HEK293 (cell line): ENCODE results near the gene SRCIN1.

Experiments used
- CTCF ChIA-PET: fragments of 350-600 bp; formaldehyde crosslinking; extraction: SDS; loops from one replicate; lab custom pipeline; 2021; ENCODE audit warnings: antibody characterized with exemption; lab: Yijun Ruan, JAX
- POLR2A ChIA-PET: fragments of 300-600 bp; formaldehyde crosslinking; extraction: SDS; loops from one replicate; lab custom pipeline; 2020; ENCODE audit warnings: antibody characterized with exemption, inconsistent platforms; lab: Yijun Ruan, JAX
- H3K27ac ChIP-seq: fragments of 200-500 bp; sonication (Bioruptor generic); 2 replicates; pipeline ENCODE4 v1.5.1; 2014; ENCODE audit warnings: low read depth, low read length, control low read depth, inconsistent platforms; ENCODE audit errors: extremely low read depth
- H3K36me3 ChIP-seq, 2 experiments: fragments of 200-500 bp in 1 of 2; sonication (Bioruptor generic) in 1 of 2; 1 replicate in 1 of 2; 2 replicates in 1 of 2; pipeline ENCODE4 v1.5.1; 2014 to 2017; ENCODE audit warnings: inconsistent platforms in 2 of 2, low read length in 2 of 2; ENCODE audit not compliant: control insufficient read depth in 2 of 2, insufficient read depth in 1 of 2
- H3K4me1 ChIP-seq: fragments of 200-500 bp; sonication (Bioruptor generic); 2 replicates; pipeline ENCODE4 v1.5.1; 2014; ENCODE audit warnings: mild to moderate bottlenecking, low read length, inconsistent platforms; ENCODE audit not compliant: control insufficient read depth, insufficient read depth
- H3K4me3 ChIP-seq: 2 replicates; pipeline ENCODE4 v1.5.1; 2011; ENCODE audit warnings: low read depth, mild to moderate bottlenecking, control low read depth, low read length, moderate library complexity
- H3K9me3 ChIP-seq: fragments of 200-500 bp; sonication (Bioruptor generic); 2 replicates; pipeline ENCODE4 v1.5.1; 2014; ENCODE audit warnings: low read depth, low read length, inconsistent platforms; ENCODE audit not compliant: control insufficient read depth, insufficient read depth
- IKZF3 ChIP-seq: fragments of 450-650 bp; IDR thresholded peaks from 2 replicates; pipeline ENCODE4 v1.5.0; 2018; ENCODE audit warnings: missing biosample characterization, mild to moderate bottlenecking, missing genetic modification characterization, moderate library complexity
- KLF16 ChIP-seq: fragments of 450-650 bp; formaldehyde crosslinking; IDR thresholded peaks from 2 replicates; pipeline ENCODE4 v1.5.1; 2017; ENCODE audit warnings: missing biosample characterization, missing genetic modification characterization
- RBAK ChIP-seq: fragments of 450-650 bp; formaldehyde crosslinking; IDR thresholded peaks from 2 replicates; pipeline ENCODE4 v1.5.1; 2016; ENCODE audit warnings: missing biosample characterization, missing genetic modification characterization
- SP2 ChIP-seq: fragments of 450-650 bp; formaldehyde crosslinking; IDR thresholded peaks from 2 replicates; pipeline ENCODE4 v1.5.1; 2016; ENCODE audit warnings: missing biosample characterization, missing genetic modification characterization
- ZNF112 ChIP-seq: fragments of 450-650 bp; formaldehyde crosslinking; IDR thresholded peaks from 2 replicates; pipeline ENCODE4 v1.5.0; 2017; ENCODE audit warnings: missing biosample characterization, missing genetic modification characterization
- ZNF184 ChIP-seq: fragments of 450-650 bp; IDR thresholded peaks from 2 replicates; pipeline ENCODE4 v1.5.1; 2018; ENCODE audit warnings: missing biosample characterization, mild to moderate bottlenecking, missing genetic modification characterization
- ZNF214 ChIP-seq: fragments of 450-650 bp; formaldehyde crosslinking; IDR thresholded peaks from 2 replicates; pipeline ENCODE4 v1.5.1; 2017; ENCODE audit warnings: missing biosample characterization, mild to moderate bottlenecking, missing genetic modification characterization, borderline replicate concordance
- ZNF391 ChIP-seq: fragments of 450-650 bp; formaldehyde crosslinking; IDR thresholded peaks from 2 replicates; pipeline ENCODE4 v1.5.1; 2016; ENCODE audit warnings: low read depth, missing biosample characterization, missing genetic modification characterization, borderline replicate concordance
- ZNF600 ChIP-seq: fragments of 450-650 bp; formaldehyde crosslinking; IDR thresholded peaks from 2 replicates; pipeline ENCODE4 v1.5.1; 2016; ENCODE audit warnings: missing biosample characterization, missing genetic modification characterization
- ZNF776 ChIP-seq: fragments of 450-650 bp; formaldehyde crosslinking; IDR thresholded peaks from 2 replicates; pipeline ENCODE4 v1.5.0; 2017; ENCODE audit warnings: missing biosample characterization, missing genetic modification characterization, borderline replicate concordance
- ZXDB ChIP-seq: fragments of 450-650 bp; formaldehyde crosslinking; IDR thresholded peaks from 2 replicates; pipeline ENCODE4 v1.5.1; 2016; ENCODE audit warnings: missing biosample characterization, missing genetic modification characterization
- TF ChIP-seq, protein P1 (sequence below): fragments of 450-650 bp; formaldehyde crosslinking; IDR thresholded peaks from 2 replicates; pipeline ENCODE4 v1.5.1; 2016; ENCODE audit warnings: missing biosample characterization, missing genetic modification characterization
- TF ChIP-seq, protein P2 (sequence below): fragments of 450-650 bp; formaldehyde crosslinking; IDR thresholded peaks from 2 replicates; pipeline ENCODE4 v1.5.1; 2016; ENCODE audit warnings: missing biosample characterization, missing genetic modification characterization
- TF ChIP-seq, protein P3 (sequence below): fragments of 450-650 bp; formaldehyde crosslinking; IDR thresholded peaks from 2 replicates; pipeline ENCODE4 v1.5.1; 2017; ENCODE audit warnings: missing biosample characterization, missing genetic modification characterization

Gene SRCIN1

DNA sequence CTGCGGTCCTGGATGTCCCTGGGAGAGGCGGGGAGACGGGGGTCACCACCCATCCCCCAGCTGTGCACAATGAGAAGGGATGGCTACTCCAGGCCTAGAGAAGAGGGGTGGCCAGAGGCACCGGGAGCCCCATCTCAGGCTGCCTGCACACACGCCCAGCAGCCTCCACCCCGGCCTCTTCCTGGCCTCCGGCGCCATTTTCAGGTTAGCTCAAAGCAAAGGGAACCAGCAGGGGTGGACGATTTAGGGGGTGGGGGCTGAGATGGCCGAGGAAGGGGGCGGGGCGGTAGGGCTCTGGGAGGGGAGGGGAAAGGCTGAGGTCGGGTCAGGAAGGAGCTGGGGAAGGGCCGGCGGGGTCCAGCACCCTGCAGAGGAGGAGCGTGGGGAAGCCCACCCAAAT lies 42.8 kb downstream of the SRCIN1 start:
- Histone ChIP-seq H3K4me1 (peaks cover 11% of the 10 kb centered on the region), H3K36me3 (peaks cover 0 to 7% of the 10 kb centered on the region in 2 experiments; a peak in 1 of 3 replicates), H3K4me3 (no peak overlapping the region), H3K27ac (no peak overlapping the region), H3K9me3 (no peaks in the 10 kb centered on the region)
- POLR2A ChIA-PET = interaction anchor here (0.8 kb wide), 1 partner anchor 100 kb away, joined by 3 read pairs; no protein-coding TSS in a partner anchor
- TF ChIP-seq, protein P1, sequence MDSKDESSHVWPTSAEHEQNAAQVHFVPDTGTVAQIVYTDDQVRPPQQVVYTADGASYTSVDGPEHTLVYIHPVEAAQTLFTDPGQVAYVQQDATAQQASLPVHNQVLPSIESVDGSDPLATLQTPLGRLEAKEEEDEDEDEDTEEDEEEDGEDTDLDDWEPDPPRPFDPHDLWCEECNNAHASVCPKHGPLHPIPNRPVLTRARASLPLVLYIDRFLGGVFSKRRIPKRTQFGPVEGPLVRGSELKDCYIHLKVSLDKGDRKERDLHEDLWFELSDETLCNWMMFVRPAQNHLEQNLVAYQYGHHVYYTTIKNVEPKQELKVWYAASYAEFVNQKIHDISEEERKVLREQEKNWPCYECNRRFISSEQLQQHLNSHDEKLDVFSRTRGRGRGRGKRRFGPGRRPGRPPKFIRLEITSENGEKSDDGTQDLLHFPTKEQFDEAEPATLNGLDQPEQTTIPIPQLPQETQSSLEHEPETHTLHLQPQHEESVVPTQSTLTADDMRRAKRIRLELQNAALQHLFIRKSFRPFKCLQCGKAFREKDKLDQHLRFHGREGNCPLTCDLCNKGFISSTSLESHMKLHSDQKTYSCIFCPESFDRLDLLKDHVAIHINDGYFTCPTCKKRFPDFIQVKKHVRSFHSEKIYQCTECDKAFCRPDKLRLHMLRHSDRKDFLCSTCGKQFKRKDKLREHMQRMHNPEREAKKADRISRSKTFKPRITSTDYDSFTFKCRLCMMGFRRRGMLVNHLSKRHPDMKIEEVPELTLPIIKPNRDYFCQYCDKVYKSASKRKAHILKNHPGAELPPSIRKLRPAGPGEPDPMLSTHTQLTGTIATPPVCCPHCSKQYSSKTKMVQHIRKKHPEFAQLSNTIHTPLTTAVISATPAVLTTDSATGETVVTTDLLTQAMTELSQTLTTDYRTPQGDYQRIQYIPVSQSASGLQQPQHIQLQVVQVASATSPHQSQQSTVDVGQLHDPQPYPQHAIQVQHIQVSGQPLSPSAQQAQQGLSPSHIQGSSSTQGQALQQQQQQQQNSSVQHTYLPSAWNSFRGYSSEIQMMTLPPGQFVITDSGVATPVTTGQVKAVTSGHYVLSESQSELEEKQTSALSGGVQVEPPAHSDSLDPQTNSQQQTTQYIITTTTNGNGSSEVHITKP (tag by site-specific recombination) = no peak
- no peak for TF ChIP-seq ZNF776 (tag by site-specific recombination)
- CTCF ChIA-PET = interaction anchor here (0.6 to 1.2 kb wide), 4 partner anchors 17 to 168 kb away, joined by 3 read pairs; no protein-coding TSS in a partner anchor

DNA sequence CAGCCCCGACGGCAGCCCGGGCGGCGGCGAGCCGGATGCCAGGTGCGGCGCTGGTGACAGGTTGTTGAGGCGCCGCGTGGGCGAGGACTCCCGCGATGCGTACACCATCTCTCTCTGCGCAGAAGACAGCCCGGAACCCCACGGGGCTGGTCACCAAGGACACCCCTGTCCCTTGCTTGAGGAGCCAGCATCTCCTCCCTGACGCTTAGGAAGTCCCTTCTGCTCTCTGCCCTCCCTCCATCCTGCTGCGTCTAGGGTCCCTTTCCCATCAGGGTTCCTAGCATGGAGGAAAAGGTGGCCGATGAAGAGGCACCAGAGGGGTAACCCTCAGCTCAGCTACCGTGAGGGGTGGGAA lies 43.6 kb downstream of the SRCIN1 start:
- no peaks in the 10 kb centered on the region for H3K9me3 ChIP-seq
- TF ChIP-seq ZNF214 (tag by site-specific recombination) (no peak), SP2 (no peak), RBAK (tag by site-specific recombination) (no peak), ZNF391 (tag by site-specific recombination) (no peak), ZNF112 (tag by site-specific recombination) (no peak), KLF16 (tag by site-specific recombination) (no peak), ZNF600 (tag by site-specific recombination) (no peak), ZXDB (no peak), ZNF184 (tag by site-specific recombination) (no peak), IKZF3 (tag by site-specific recombination) (no peak)
- TF ChIP-seq, protein P2, sequence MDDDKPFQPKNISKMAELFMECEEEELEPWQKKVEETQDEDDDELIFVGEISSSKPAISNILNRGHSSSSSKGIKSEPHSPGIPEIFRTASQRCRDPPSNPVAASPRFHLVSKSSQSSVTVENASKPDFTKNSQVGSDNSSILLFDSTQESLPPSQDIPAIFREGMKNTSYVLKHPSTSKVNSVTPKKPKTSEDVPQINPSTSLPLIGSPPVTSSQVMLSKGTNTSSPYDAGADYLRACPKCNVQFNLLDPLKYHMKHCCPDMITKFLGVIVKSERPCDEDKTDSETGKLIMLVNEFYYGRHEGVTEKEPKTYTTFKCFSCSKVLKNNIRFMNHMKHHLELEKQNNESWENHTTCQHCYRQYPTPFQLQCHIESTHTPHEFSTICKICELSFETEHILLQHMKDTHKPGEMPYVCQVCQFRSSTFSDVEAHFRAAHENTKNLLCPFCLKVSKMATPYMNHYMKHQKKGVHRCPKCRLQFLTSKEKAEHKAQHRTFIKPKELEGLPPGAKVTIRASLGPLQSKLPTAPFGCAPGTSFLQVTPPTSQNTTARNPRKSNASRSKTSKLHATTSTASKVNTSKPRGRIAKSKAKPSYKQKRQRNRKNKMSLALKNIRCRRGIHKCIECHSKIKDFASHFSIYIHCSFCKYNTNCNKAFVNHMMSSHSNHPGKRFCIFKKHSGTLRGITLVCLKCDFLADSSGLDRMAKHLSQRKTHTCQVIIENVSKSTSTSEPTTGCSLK = no peak
- TF ChIP-seq, protein P3, sequence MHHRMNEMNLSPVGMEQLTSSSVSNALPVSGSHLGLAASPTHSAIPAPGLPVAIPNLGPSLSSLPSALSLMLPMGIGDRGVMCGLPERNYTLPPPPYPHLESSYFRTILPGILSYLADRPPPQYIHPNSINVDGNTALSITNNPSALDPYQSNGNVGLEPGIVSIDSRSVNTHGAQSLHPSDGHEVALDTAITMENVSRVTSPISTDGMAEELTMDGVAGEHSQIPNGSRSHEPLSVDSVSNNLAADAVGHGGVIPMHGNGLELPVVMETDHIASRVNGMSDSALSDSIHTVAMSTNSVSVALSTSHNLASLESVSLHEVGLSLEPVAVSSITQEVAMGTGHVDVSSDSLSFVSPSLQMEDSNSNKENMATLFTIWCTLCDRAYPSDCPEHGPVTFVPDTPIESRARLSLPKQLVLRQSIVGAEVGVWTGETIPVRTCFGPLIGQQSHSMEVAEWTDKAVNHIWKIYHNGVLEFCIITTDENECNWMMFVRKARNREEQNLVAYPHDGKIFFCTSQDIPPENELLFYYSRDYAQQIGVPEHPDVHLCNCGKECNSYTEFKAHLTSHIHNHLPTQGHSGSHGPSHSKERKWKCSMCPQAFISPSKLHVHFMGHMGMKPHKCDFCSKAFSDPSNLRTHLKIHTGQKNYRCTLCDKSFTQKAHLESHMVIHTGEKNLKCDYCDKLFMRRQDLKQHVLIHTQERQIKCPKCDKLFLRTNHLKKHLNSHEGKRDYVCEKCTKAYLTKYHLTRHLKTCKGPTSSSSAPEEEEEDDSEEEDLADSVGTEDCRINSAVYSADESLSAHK (tag by site-specific recombination) = no peak
- ChIA-PET CTCF (interaction anchor here (1.2 kb wide), 1 partner anchor 44 kb away, joined by 3 read pairs; no protein-coding TSS in a partner anchor), POLR2A (no interaction called here)
- H3K27ac ChIP-seq = no peak overlapping the region
- H3K4me1 ChIP-seq = peaks cover 15% of the 10 kb centered on the region
- peaks cover 0 to 7% of the 10 kb centered on the region in 2 experiments; a peak in 1 of 3 replicates for H3K36me3 ChIP-seq
- H3K4me3 ChIP-seq = no peak overlapping the region
